ENCODE measurements around the gene CTPS2. TPM values are rescaled to one million over a fixed set of nuclear protein-coding genes. Genes with fewer than 3 reads are reported as not detected.

Gene CTPS2
- total and polyA plus RNA-seq, 10 of the 15 experiments (the other 5 are each of a cell fraction or from before 2014, with no cell fraction given) = 5.9 to 17.8 (median 14.2) TPM

GRCh38 chrX:16601885-16602284 is 110.6 kb downstream of the CTPS2 start:
- ChIA-PET CTCF (no interaction called here), POLR2A (no interaction called here), SMC1A (ENCODE audit: uncharacterized antibody, unreplicated experiment) (no interaction called here), RAD21 (ENCODE audit: unreplicated experiment) (no interaction called here)
- Histone ChIP-seq H3K4me3 (no peak overlapping the region), H2AFZ (ENCODE audit: control insufficient read depth, low read depth, low read length) (no peak overlapping the region), H3K36me3 (ENCODE audit: control insufficient read depth in 2 of 2, insufficient read depth in 2 of 2, low read length in 1 of 2) (no peaks in the 10 kb centered on the region), H3K27me3 (replicated peaks in 1 of 2; ENCODE audit: control insufficient read depth in 2 of 2, insufficient read depth in 2 of 2, low read length in 1 of 2) (no peaks in the 10 kb centered on the region), H3K79me2 (ENCODE audit: control insufficient read depth, insufficient read depth, low read length) (no peaks in the 10 kb centered on the region), H3K9me3 (replicated peaks; ENCODE audit: control insufficient read depth, insufficient read depth, low read length) (no peaks in the 10 kb centered on the region), H3K4me2 (ENCODE audit: control insufficient read depth, insufficient read depth) (no peak overlapping the region), H3K4me1 (ENCODE audit: control insufficient read depth, insufficient read depth, low read length) (no peaks in the 10 kb centered on the region), H3K27ac (ENCODE audit: control insufficient read depth, insufficient read depth) (no peak overlapping the region), H4K20me1 (ENCODE audit: control insufficient read depth, insufficient read depth) (no peaks in the 10 kb centered on the region), H3K9ac (ENCODE audit: control insufficient read depth, insufficient read depth, low read length) (no peak overlapping the region)
- FAIRE-seq = no peak
- no TSS peak for BruUV-seq (replicated peaks)
- WGBS (ENCODE audit: insufficient coverage, insufficient replicate concordance, low lambda C conversion rate, missing lambda C conversion rate) = 67% methylated on average over 4 of the region's 4 CpGs
- DNase-seq (ENCODE audit: low read depth, low spot score) = no peak
- no peak for ATAC-seq
- intact Hi-C loops (cut with micrococcal nuclease; ENCODE audit: unreplicated experiment) (no loop called here), in situ Hi-C loops (cut with MboI) (no loop called here)
- TF ChIP-seq ZNF384 (IDR thresholded peaks at IDR 0.05; ENCODE audit: borderline replicate concordance, low read depth, low read length) (no peak), HDAC2 (IDR thresholded peaks at IDR 0.05) (no peak), RELA (IDR thresholded peaks at IDR 0.05; ENCODE audit: borderline replicate concordance, partially characterized antibody) (no peak), KAT2A (conservative IDR thresholded peaks at IDR 0.05; ENCODE audit: control insufficient read depth, low read depth, low read length) (no peak), ZNF217 (IDR thresholded peaks at IDR 0.05) (no peak), CEBPB (IDR thresholded peaks at IDR 0.05; ENCODE audit: borderline replicate concordance in 1 of 2, low read depth in 2 of 2, low read length in 2 of 2) (no peak), CBX3 (IDR thresholded peaks at IDR 0.05; ENCODE audit: borderline replicate concordance, low read depth) (no peak), EED (IDR thresholded peaks at IDR 0.05; ENCODE audit: low read depth) (no peak), PBX3 (IDR thresholded peaks at IDR 0.05; ENCODE audit: insufficient replicate concordance, low read depth, low read length) (no peak), NBN (IDR thresholded peaks at IDR 0.05) (no peak), SPI1 (IDR thresholded peaks at IDR 0.05; ENCODE audit: borderline replicate concordance, insufficient read depth, low read depth, low read length) (no peak), MYC (IDR thresholded peaks at IDR 0.05; ENCODE audit: insufficient read depth, insufficient read length, insufficient replicate concordance, low read length, severe bottlenecking) (no peak)
- TF ChIP-seq, protein P1, sequence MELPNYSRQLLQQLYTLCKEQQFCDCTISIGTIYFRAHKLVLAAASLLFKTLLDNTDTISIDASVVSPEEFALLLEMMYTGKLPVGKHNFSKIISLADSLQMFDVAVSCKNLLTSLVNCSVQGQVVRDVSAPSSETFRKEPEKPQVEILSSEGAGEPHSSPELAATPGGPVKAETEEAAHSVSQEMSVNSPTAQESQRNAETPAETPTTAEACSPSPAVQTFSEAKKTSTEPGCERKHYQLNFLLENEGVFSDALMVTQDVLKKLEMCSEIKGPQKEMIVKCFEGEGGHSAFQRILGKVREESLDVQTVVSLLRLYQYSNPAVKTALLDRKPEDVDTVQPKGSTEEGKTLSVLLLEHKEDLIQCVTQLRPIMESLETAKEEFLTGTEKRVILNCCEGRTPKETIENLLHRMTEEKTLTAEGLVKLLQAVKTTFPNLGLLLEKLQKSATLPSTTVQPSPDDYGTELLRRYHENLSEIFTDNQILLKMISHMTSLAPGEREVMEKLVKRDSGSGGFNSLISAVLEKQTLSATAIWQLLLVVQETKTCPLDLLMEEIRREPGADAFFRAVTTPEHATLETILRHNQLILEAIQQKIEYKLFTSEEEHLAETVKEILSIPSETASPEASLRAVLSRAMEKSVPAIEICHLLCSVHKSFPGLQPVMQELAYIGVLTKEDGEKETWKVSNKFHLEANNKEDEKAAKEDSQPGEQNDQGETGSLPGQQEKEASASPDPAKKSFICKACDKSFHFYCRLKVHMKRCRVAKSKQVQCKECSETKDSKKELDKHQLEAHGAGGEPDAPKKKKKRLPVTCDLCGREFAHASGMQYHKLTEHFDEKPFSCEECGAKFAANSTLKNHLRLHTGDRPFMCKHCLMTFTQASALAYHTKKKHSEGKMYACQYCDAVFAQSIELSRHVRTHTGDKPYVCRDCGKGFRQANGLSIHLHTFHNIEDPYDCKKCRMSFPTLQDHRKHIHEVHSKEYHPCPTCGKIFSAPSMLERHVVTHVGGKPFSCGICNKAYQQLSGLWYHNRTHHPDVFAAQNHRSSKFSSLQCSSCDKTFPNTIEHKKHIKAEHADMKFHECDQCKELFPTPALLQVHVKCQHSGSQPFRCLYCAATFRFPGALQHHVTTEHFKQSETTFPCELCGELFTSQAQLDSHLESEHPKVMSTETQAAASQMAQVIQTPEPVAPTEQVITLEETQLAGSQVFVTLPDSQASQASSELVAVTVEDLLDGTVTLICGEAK (IDR thresholded peaks at IDR 0.05; ENCODE audit: borderline replicate concordance) = no peak
